ENCODE measurements around the gene PCDHAC1. TPM values are rescaled to one million over a fixed set of nuclear protein-coding genes. Genes with fewer than 3 reads are reported as not detected.
"Not testable (repeated sequence)": the region's sequence is repeated elsewhere in the genome, so short reads cannot be mapped to it uniquely, and the experiment has no call there.

The PCDHAC1 gene, protein sequence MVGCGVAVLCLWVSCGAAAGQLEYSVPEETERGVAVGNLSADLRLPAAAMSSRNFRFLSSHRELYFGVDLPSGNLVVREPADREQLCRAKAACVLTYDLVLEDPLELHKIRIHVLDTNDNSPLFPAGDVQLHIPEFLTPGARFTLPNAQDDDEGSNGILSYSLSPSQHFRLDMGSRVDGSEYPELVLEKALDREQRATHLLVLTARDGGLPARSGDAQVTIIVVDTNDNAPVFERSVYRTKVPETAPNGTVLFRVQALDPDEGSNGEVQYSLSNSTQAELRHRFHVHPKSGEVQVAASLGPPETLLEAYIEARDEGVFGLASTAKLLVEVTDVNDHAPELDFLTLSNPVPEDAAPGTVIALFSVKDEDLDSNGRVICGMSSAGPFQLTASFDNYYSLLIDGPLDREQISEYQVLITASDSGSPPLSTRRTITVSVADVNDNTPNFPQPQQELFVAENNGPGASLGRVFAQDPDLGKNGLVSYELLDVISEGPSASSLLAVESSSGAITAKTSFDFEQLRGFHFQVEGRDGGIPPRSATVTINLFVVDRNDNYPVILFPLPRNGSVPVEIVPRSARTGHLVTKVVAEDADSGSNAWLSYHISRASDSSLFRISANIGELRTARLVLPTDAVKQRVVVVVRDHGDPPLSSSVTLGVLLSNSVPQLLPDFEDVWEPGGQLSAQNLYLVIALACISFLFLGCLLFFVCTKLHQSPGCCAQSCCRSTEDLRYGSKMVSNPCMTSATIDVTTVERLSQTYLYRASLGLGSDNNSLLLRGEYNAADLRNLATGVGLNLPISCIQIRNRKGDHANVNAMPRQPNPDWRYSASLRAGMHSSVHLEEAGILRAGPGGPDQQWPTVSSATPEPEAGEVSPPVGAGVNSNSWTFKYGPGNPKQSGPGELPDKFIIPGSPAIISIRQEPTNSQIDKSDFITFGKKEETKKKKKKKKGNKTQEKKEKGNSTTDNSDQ
- not detected in 2 replicates for total RNA-seq

DNA sequence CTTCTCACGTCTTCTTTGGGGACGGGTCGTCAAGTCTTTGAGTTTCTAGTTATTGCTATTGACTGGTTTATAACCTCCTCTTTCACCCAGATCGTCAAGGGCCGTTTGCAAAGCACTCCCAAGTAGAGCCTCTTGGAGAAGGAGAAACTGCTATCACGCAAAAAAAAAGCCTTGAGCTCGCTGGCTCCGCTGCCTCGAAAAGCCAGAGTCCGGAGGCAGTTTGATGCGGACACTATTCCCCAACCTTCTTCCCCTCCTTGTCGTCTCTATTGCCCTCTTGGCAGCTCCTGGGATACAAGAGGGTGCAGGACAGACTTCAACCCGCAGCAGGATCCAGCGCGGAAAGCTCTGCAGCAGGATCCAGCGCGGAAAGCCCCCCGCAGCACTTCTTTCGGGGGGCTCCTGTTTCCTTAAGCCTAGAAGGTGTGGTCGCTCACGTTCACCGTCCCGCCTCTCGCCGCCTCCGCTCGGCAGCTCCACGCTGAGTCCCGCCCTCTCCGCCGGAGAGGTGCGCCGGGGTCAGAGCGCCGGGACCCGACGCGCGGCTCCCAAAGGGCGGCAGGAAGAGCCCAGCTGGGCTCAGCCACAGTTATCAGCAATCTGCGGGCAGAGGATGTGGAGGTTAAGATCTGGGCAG is at the start of gene PCDHAC1:
PCDHAC1 (plus strand) TSS at position 494 of the 637 bp plus-strand sequence. CDS start 594 bp downstream, outside the sequence.
- Mint-ChIP-seq H3K27ac (no peak within 1 kb of the TSS), H3K4me3 (ENCODE audit: low read depth) (no peak within 1 kb of the TSS), H3K27me3 (ENCODE audit: low read depth) (peaks cover 15% of the 10 kb centered on the region), H3K36me3 (ENCODE audit: low read depth) (no peaks in the 10 kb centered on the region), H3K9me3 (peaks cover 11% of the 10 kb centered on the region), H3K4me1 (ENCODE audit: low read depth) (no peaks in the 10 kb centered on the region)
- no peak for DNase-seq (ENCODE audit: low spot score)
- intact Hi-C loops (cut with micrococcal nuclease) = no loop called here

DNA sequence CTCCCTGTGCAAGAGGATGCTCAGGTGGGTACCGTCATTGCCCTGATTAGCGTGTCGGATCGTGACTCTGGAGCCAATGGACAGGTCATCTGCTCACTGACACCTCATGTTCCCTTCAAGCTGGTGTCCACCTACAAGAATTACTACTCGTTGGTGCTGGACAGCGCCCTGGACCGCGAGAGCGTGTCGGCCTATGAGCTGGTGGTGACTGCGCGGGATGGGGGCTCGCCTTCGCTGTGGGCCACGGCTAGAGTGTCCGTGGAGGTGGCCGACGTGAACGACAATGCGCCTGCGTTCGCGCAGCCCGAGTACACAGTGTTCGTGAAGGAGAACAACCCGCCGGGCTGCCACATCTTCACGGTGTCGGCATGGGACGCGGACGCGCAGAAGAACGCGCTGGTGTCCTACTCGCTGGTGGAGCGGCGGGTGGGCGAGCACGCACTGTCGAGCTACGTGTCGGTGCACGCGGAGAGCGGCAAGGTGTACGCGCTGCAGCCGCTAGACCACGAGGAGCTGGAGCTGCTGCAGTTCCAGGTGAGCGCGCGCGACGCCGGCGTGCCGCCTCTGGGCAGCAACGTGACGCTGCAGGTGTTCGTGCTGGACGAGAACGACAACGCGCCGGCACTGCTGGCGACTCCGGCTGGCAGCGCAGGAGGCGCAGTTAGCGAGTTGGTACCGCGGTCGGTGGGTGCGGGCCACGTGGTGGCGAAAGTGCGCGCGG is 49.4 kb upstream of the PCDHAC1 start:
- H3K9me3 Mint-ChIP-seq = peaks cover 51% of the 10 kb centered on the region
- H3K4me3 Mint-ChIP-seq (ENCODE audit: low read depth); H3K36me3 Mint-ChIP-seq (ENCODE audit: low read depth); H3K27ac Mint-ChIP-seq; H3K4me1 Mint-ChIP-seq (ENCODE audit: low read depth); H3K27me3 Mint-ChIP-seq (ENCODE audit: low read depth); DNase-seq (ENCODE audit: low spot score); intact Hi-C loops (cut with micrococcal nuclease): not testable (repeated sequence)

DNA sequence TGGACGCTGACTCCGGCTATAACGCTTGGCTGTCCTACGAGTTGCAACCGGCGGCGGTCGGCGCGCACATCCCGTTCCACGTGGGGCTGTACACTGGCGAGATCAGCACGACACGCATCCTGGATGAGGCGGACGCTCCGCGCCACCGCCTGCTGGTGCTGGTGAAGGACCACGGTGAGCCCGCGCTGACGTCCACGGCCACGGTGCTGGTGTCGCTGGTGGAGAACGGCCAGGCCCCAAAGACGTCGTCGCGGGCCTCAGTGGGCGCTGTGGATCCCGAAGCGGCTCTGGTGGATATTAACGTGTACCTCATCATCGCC is 48.9 kb upstream of the PCDHAC1 start:
- Mint-ChIP-seq H3K9me3 (peaks cover 52% of the 10 kb centered on the region), H3K4me1 (ENCODE audit: low read depth) (no peaks in the 10 kb centered on the region), H3K36me3 (ENCODE audit: low read depth) (no peaks in the 10 kb centered on the region), H3K27ac (no peak overlapping the region), H3K4me3 (ENCODE audit: low read depth) (no peak overlapping the region), H3K27me3 (ENCODE audit: low read depth) (no peaks in the 10 kb centered on the region)
- intact Hi-C loops (cut with micrococcal nuclease) = no loop called here
- no peak for DNase-seq (ENCODE audit: low spot score)

DNA sequence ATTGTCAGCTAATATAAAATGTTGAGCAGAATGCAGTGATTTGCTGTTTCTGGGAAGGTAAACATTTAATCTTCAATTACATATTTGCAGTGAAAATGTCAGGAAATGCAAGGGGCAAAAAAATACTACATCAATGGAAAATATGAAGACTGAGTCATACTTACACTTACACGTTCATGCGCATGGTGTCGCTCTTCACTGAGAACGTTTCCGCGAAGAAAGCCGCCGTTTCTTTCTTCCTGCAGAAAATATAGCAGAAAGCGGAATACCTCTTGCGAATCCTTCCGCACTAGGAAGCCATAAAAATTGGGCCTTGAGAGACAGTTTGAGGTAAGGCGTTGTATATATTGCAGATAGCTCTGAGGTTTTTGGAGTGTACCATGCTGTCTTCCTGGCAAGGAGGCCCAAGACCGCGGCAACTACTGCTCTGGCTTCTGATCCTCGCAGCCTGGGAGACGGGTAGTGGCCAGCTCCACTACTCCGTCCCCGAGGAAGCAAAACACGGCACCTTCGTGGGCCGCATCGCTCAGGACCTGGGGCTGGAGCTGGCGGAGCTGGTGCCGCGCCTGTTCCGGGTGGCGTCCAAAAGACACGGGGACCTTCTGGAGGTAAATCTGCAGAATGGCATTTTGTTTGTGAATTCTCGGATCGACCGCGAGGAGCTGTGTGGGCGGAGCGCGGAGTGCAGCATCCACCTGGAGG is 44.1 kb upstream of the PCDHAC1 start, which contains the start of gene PCDHA13:
PCDHA13 (plus strand) TSS at position 236 of the 702 bp plus-strand sequence; CDS start at position 381, 145 bp downstream.
- Mint-ChIP-seq H3K27me3 (ENCODE audit: low read depth) (no peaks in the 10 kb centered on the region), H3K4me3 (ENCODE audit: low read depth) (no peak within 1 kb of the TSS), H3K4me1 (ENCODE audit: low read depth) (no peaks in the 10 kb centered on the region), H3K36me3 (ENCODE audit: low read depth) (no peaks in the 10 kb centered on the region), H3K27ac (no peak within 1 kb of the TSS), H3K9me3 (peaks cover 40% of the 10 kb centered on the region)
- no peak for DNase-seq (ENCODE audit: low spot score)
- intact Hi-C loops (cut with micrococcal nuclease) = no loop called here

DNA sequence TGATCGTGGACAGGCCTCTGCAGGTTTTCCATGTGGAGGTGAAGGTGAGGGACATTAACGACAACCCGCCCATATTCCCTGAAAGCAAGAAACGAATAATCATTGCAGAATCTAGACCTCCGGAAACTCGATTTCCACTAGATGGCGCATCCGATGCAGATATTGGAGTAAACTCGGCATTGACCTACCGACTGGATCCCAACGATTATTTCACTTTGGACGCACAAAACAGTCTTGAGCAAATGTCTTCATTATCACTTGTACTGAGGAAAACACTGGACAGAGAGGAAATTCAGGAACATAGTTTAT is 43.6 kb upstream of the PCDHAC1 start:
- no peak overlapping the region for H3K27ac Mint-ChIP-seq
- H3K4me1 Mint-ChIP-seq (ENCODE audit: low read depth) = no peaks in the 10 kb centered on the region
- DNase-seq (ENCODE audit: low spot score) = no peak
- no peak overlapping the region for H3K4me3 Mint-ChIP-seq (ENCODE audit: low read depth)
- peaks cover 43% of the 10 kb centered on the region for H3K9me3 Mint-ChIP-seq
- H3K27me3 Mint-ChIP-seq (ENCODE audit: low read depth) = no peaks in the 10 kb centered on the region
- no peaks in the 10 kb centered on the region for H3K36me3 Mint-ChIP-seq (ENCODE audit: low read depth)
- intact Hi-C loops (cut with micrococcal nuclease) = no loop called here

DNA sequence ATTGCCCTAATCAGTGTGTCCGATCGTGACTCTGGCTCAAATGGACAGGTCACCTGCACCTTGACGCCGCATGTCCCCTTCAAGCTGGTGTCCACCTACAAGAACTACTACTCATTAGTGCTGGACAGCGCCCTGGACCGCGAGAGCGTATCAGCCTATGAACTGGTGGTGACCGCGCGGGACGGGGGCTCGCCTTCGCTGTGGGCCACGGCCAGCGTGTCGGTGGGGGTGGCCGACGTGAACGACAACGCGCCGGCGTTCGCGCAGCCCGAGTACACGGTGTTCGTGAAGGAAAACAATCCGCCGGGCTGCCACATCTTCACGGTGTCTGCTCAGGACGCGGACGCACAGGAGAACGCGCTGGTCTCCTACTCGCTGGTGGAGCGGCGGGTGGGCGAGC is 42.7 kb upstream of the PCDHAC1 start:
- Mint-ChIP-seq H3K36me3 (ENCODE audit: low read depth) (no peaks in the 10 kb centered on the region), H3K27me3 (ENCODE audit: low read depth) (no peaks in the 10 kb centered on the region), H3K4me3 (ENCODE audit: low read depth) (no peak overlapping the region), H3K27ac (no peak overlapping the region), H3K9me3 (peaks cover 48% of the 10 kb centered on the region), H3K4me1 (ENCODE audit: low read depth) (no peaks in the 10 kb centered on the region)
- no peak for DNase-seq (ENCODE audit: low spot score)
- intact Hi-C loops (cut with micrococcal nuclease) = no loop called here

DNA sequence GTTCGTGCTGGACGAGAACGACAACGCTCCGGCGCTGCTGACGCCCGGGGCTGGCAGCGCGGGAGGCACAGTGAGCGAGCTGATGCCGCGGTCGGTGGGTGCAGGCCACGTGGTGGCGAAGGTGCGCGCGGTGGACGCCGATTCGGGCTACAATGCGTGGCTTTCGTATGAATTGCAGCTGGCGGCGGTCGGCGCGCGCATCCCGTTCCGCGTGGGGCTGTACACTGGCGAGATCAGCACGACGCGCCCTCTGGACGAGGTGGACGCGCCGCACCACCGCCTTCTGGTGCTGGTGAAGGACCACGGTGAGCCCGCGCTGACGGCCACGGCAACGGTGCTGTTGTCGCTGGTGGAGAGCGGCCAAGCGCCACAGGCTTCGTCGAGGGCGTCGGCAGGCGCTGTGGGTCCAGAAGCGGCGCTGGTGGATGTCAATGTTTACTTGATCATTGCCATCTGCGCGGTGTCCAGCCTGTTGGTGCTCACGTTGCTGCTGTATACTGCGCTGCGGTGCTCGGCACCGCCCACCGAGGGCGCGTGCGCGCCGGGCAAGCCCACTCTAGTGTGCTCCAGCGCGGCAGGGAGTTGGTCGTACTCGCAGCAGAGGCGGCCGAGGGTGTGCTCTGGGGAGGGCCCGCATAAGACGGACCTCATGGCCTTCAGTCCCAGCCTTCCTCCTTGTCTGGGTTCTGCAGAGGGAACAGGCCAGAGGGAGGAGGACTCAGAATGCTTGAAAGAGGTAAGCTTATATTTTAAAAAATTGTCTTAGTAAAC is 42.0 kb upstream of the PCDHAC1 start:
- no peaks in the 10 kb centered on the region for H3K36me3 Mint-ChIP-seq (ENCODE audit: low read depth)
- H3K4me1 Mint-ChIP-seq (ENCODE audit: low read depth) = no peaks in the 10 kb centered on the region
- H3K9me3 Mint-ChIP-seq = peaks cover 43% of the 10 kb centered on the region
- H3K27me3 Mint-ChIP-seq (ENCODE audit: low read depth) = no peaks in the 10 kb centered on the region
- intact Hi-C loops (cut with micrococcal nuclease) = no loop called here
- no peak overlapping the region for H3K27ac Mint-ChIP-seq
- no peak overlapping the region for H3K4me3 Mint-ChIP-seq (ENCODE audit: low read depth)
- DNase-seq (ENCODE audit: low spot score) = no peak

DNA sequence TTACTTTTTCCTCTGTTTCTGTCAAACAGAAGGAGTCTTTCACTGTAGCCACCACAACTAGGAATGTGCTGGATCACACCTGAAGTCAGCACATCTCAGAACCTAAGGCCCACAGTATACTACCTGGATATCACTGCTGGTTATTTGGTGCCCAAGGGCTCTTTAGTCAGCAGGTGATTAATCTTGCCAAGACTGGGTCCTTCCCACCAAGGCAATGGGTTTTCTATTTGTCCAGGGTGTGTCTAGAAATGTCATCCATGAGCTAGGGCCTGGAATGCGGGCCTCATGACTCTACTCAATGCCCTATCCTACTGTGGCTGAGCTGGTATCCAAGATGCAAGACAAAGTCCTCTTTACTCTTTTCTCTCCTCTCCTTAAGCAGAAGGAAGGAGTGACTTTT is 9.8 kb upstream of the PCDHAC1 start:
- H3K4me1 Mint-ChIP-seq (ENCODE audit: low read depth) = no peaks in the 10 kb centered on the region
- H3K36me3 Mint-ChIP-seq (ENCODE audit: low read depth) = no peaks in the 10 kb centered on the region
- H3K9me3 Mint-ChIP-seq = peaks cover 12% of the 10 kb centered on the region
- no peaks in the 10 kb centered on the region for H3K27me3 Mint-ChIP-seq (ENCODE audit: low read depth)
- intact Hi-C loops (cut with micrococcal nuclease) = no loop called here
- no peak overlapping the region for H3K4me3 Mint-ChIP-seq (ENCODE audit: low read depth)
- no peak overlapping the region for H3K27ac Mint-ChIP-seq
- no peak for DNase-seq (ENCODE audit: low spot score)

DNA sequence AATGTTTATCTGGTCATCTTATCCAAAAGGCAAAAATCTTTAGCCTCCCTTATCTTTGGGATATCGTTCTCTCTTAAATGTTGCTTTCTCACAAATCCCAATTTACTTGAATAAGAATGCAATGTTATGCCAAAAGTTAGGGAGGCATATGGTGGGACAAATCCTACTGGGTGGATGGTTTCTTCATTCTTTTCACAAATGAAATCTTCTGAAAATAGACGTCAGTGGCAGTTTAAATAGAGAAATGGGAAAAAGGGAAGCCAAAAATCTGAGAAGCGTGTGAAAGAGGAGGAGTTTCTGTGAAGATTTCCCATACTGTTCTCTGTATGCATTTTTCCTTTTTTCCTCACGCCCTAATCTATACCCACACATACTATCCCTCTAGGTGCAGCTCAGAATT is 2.5 kb upstream of the PCDHAC1 start:
- H3K4me1 Mint-ChIP-seq (ENCODE audit: low read depth) = no peaks in the 10 kb centered on the region
- DNase-seq (ENCODE audit: low spot score) = no peak
- H3K9me3 Mint-ChIP-seq = peaks cover 11% of the 10 kb centered on the region
- intact Hi-C loops (cut with micrococcal nuclease) = no loop called here
- H3K36me3 Mint-ChIP-seq (ENCODE audit: low read depth) = no peaks in the 10 kb centered on the region
- no peak overlapping the region for H3K27ac Mint-ChIP-seq
- no peak overlapping the region for H3K4me3 Mint-ChIP-seq (ENCODE audit: low read depth)
- H3K27me3 Mint-ChIP-seq (ENCODE audit: low read depth) = peaks cover 15% of the 10 kb centered on the region

DNA sequence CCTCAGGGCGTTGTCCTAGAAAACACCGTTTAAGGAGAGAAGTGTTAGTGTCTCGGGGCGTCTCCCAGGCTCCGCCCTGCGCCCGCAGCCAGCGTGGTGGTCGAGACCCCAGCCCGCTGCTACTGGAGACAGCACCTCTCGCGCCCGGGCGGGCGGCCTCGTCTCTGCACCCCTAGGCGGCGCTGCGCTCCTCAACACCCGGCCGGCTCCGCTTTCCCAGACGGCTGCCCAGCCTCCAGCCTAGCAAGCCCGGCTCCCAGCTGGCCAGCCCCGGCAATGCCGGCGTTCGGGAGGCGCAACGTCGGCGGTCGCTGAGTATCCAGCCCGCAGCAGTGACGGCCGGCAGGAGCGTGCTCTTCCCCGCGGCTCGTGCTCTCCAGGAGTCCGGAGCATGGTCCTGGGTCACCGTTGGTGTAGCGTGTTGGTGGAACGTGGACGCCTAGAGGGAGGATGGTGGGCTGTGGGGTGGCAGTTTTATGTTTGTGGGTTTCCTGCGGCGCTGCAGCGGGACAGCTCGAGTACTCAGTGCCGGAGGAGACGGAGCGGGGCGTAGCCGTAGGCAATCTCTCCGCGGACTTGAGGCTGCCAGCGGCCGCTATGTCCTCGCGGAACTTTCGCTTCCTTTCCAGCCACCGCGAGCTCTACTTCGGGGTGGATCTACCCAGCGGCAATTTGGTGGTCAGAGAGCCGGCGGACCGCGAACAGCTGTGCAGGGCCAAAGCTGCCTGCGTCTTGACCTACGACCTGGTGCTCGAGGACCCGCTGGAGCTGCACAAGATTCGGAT is 536 bp downstream of the PCDHAC1 start:
- H3K27me3 Mint-ChIP-seq (ENCODE audit: low read depth) = peaks cover 15% of the 10 kb centered on the region

DNA sequence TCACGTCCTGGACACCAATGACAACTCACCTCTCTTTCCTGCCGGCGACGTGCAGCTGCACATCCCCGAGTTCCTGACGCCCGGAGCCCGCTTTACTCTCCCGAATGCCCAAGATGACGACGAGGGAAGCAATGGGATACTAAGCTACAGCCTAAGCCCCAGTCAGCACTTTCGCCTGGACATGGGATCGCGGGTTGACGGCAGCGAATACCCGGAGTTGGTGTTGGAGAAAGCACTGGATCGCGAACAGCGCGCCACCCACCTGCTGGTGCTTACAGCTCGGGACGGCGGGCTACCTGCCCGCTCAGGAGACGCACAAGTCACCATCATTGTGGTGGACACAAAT is 1.1 kb downstream of the PCDHAC1 start:
- Mint-ChIP-seq H3K27me3 (ENCODE audit: low read depth) (peaks cover 15% of the 10 kb centered on the region), H3K4me3 (ENCODE audit: low read depth) (no peak overlapping the region), H3K36me3 (ENCODE audit: low read depth) (no peaks in the 10 kb centered on the region), H3K4me1 (ENCODE audit: low read depth) (no peaks in the 10 kb centered on the region), H3K9me3 (peaks cover 8% of the 10 kb centered on the region), H3K27ac (no peak overlapping the region)
- DNase-seq (ENCODE audit: low spot score) = no peak
- intact Hi-C loops (cut with micrococcal nuclease) = no loop called here

More for the DNA sequence above, 536 bp downstream of the PCDHAC1 start:
- Mint-ChIP-seq H3K27ac (no peak overlapping the region), H3K4me1 (ENCODE audit: low read depth) (no peaks in the 10 kb centered on the region), H3K4me3 (ENCODE audit: low read depth) (no peak overlapping the region), H3K9me3 (peaks cover 8% of the 10 kb centered on the region), H3K36me3 (ENCODE audit: low read depth) (no peaks in the 10 kb centered on the region)
- intact Hi-C loops (cut with micrococcal nuclease) = no loop called here
- DNase-seq (ENCODE audit: low spot score) = no peak

Measured in activated T-helper 2 cell treated with anti-CD3 and anti-CD28 coated beads, Interferon-gamma antibody, Interleukin-2, Interleukin-4, amounts not matched to agents 10 μg/mL and 5 μg/mL and 100 μg/mL, durations not matched to agents 14 hours and 24 hours and 36 hours (primary cell).